GM12874 (cell line): Measurements from ENCODE around the gene CD7.

Experiments
- CTCF ChIP-seq: IDR thresholded peaks from 2 replicates; pipeline ENCODE4 v1.5.1; 2011; ENCODE audit warnings: low read depth, mild to moderate bottlenecking, control low read depth, low read length, moderate library complexity; ENCODE audit not compliant: insufficient read depth

Gene CD7

GRCh38 chr17:82271401-82271800 lies 46.0 kb downstream of the CD7 start:
- no peak for TF ChIP-seq CTCF

GRCh38 chr17:82270651-82271050 lies 46.8 kb downstream of the CD7 start:
- no peak for TF ChIP-seq CTCF

- TF ChIP-seq CTCF = no peak
Observed at GRCh38 chr17:82269882-82270500, 47.4 kb downstream of the CD7 start.

- no peak for TF ChIP-seq CTCF
Observed at GRCh38 chr17:82269138-82269881, 48.1 kb downstream of the CD7 start.

GRCh38 chr17:82267575-82268379 lies 49.6 kb downstream of the CD7 start:
- no peak for TF ChIP-seq CTCF

- no peak for TF ChIP-seq CTCF
Observed at GRCh38 chr17:82266142-82266541, 51.3 kb downstream of the CD7 start.
